H9 (cell line): Measurements from ENCODE around the gene ZAP70. TPM values are rescaled to one million over a fixed set of nuclear protein-coding genes. Genes with fewer than 3 reads are reported as not detected.

Source experiments
- DNase-seq: peaks from one replicate; pipeline ENCODE4 v3.0.0-alpha.2; 2017
- H2AFZ ChIP-seq: one replicate; pipeline ENCODE4 v1.6.1; 2013; ENCODE audit warnings: mild to moderate bottlenecking, low read length, control low read depth, moderate library complexity
- H2AK5ac ChIP-seq: 2 replicates; pipeline ENCODE4 v1.6.1; 2013; ENCODE audit warnings: low read length, control low read depth, mixed read lengths; ENCODE audit not compliant: insufficient read length
- H2BK120ac ChIP-seq: one replicate; pipeline ENCODE4 v1.6.1; 2013; ENCODE audit warnings: low read depth, mild to moderate bottlenecking, low read length, control low read depth, inconsistent platforms; ENCODE audit not compliant: poor library complexity, severe bottlenecking
- H2BK12ac ChIP-seq: 2 replicates; pipeline ENCODE4 v1.6.1; 2013; ENCODE audit warnings: low read length, control low read depth, mixed read lengths, low read depth; ENCODE audit not compliant: insufficient read length
- H2BK15ac ChIP-seq: 2 replicates; pipeline ENCODE4 v1.6.1; 2013; ENCODE audit warnings: low read depth, low read length, control low read depth
- H2BK20ac ChIP-seq: one replicate; pipeline ENCODE4 v1.6.1; 2013; ENCODE audit warnings: low read depth, mild to moderate bottlenecking, low read length, control low read depth, inconsistent platforms; ENCODE audit not compliant: poor library complexity, severe bottlenecking
- H2BK5ac ChIP-seq: 2 replicates; pipeline ENCODE4 v1.6.1; 2013; ENCODE audit warnings: low read length, control low read depth, mixed read lengths; ENCODE audit not compliant: insufficient read length
- H3K14ac ChIP-seq: 2 replicates; pipeline ENCODE4 v1.6.1; 2013; ENCODE audit warnings: low read length, control low read depth; ENCODE audit not compliant: insufficient read depth
- H3K18ac ChIP-seq: 2 replicates; pipeline ENCODE4 v1.6.1; 2013; ENCODE audit warnings: low read depth, mild to moderate bottlenecking, mixed read lengths, low read length, control low read depth; ENCODE audit not compliant: insufficient read length
- H3K23ac ChIP-seq: 2 replicates; pipeline ENCODE4 v1.6.1; 2013; ENCODE audit warnings: low read length, control low read depth, mixed read lengths, low read depth; ENCODE audit not compliant: insufficient read length
- H3K23me2 ChIP-seq: 2 replicates; pipeline ENCODE4 v1.6.1; 2013; ENCODE audit warnings: low read depth, mild to moderate bottlenecking, mixed read lengths, low read length, control low read depth; ENCODE audit not compliant: insufficient read length, poor library complexity, severe bottlenecking
- H3K27ac ChIP-seq: 2 replicates; pipeline ENCODE4 v1.5.1; 2013; ENCODE audit warnings: low read length, control low read depth, mixed read lengths, low read depth; ENCODE audit not compliant: insufficient read length
- H3K27me3 ChIP-seq: 2 replicates; pipeline ENCODE4 v1.6.1; 2013; ENCODE audit warnings: low read length, control low read depth, inconsistent platforms; ENCODE audit not compliant: insufficient read depth
- H3K4ac ChIP-seq: 2 replicates; pipeline ENCODE4 v1.6.1; 2013; ENCODE audit warnings: low read depth, mild to moderate bottlenecking, control low read depth, inconsistent platforms, low read length, moderate library complexity
- H3K4me1 ChIP-seq: 2 replicates; pipeline ENCODE4 v1.6.1; 2013; ENCODE audit warnings: low read length, control low read depth, inconsistent platforms; ENCODE audit not compliant: insufficient read depth
- H3K4me2 ChIP-seq: 2 replicates; pipeline ENCODE4 v1.6.1; 2013; ENCODE audit warnings: low read length, control low read depth, mixed read lengths; ENCODE audit not compliant: insufficient read length, insufficient read depth
- H3K56ac ChIP-seq: 2 replicates; pipeline ENCODE4 v1.6.1; 2013; ENCODE audit warnings: low read depth, mild to moderate bottlenecking, mixed read lengths, low read length, control low read depth; ENCODE audit not compliant: insufficient read length
- H3K79me1 ChIP-seq: 2 replicates; pipeline ENCODE4 v1.6.1; 2013; ENCODE audit warnings: low read depth, mild to moderate bottlenecking, moderate library complexity, low read length, control low read depth, inconsistent platforms; ENCODE audit not compliant: insufficient read depth, poor library complexity, severe bottlenecking
- H3K79me2 ChIP-seq: 2 replicates; pipeline ENCODE4 v1.6.1; 2013; ENCODE audit warnings: low read length, control low read depth, inconsistent platforms; ENCODE audit not compliant: insufficient read depth
- H3K9ac ChIP-seq: 2 replicates; pipeline ENCODE4 v1.6.1; 2013; ENCODE audit warnings: low read length, control low read depth, mixed read lengths; ENCODE audit not compliant: insufficient read length; ENCODE audit errors: extremely low read depth
- H3K9me3 ChIP-seq: one replicate; pipeline ENCODE4 v1.6.1; 2013; ENCODE audit warnings: low read depth, low read length, inconsistent platforms; ENCODE audit not compliant: control insufficient read depth
- H3T11ph ChIP-seq: one replicate; pipeline ENCODE4 v1.6.1; 2013; ENCODE audit warnings: mild to moderate bottlenecking, low read length, control low read depth, inconsistent platforms
- H4K20me1 ChIP-seq: one replicate; pipeline ENCODE4 v1.6.1; 2013; ENCODE audit not compliant: control insufficient read depth, insufficient read length, insufficient read depth
- H4K5ac ChIP-seq: 2 replicates; pipeline ENCODE4 v1.6.1; 2013; ENCODE audit warnings: low read depth, mild to moderate bottlenecking, mixed read lengths, low read length, control low read depth; ENCODE audit not compliant: insufficient read length
- H4K8ac ChIP-seq: replicated peaks from 2 replicates; pipeline ENCODE4 v1.6.1; 2013; ENCODE audit warnings: low read length, control low read depth, mixed read lengths, low read depth; ENCODE audit not compliant: insufficient read length
- H4K91ac ChIP-seq: 2 replicates; pipeline ENCODE4 v1.6.1; 2013; ENCODE audit warnings: low read depth, mild to moderate bottlenecking, moderate library complexity, mixed read lengths, low read length, control low read depth; ENCODE audit not compliant: insufficient read length
- H3K27ac Mint-ChIP-seq, 3 experiments: 2 replicates in 2 of 3; 3 replicates in 1 of 3; pipeline ENCODE4 v1.8.0; 2020 to 2021; ENCODE audit warnings: mixed read lengths in 3 of 3, mild to moderate bottlenecking in 1 of 3, moderate library complexity in 1 of 3
- H3K27me3 Mint-ChIP-seq: 2 replicates; pipeline ENCODE4 v1.8.0; 2021; ENCODE audit warnings: low read depth, mild to moderate bottlenecking, moderate library complexity, mixed read lengths
- H3K36me3 Mint-ChIP-seq, 3 experiments: 2 replicates in 2 of 3; 3 replicates in 1 of 3; pipeline ENCODE4 v1.8.0; 2020 to 2021; ENCODE audit warnings: low read depth in 3 of 3, mixed read lengths in 3 of 3; ENCODE audit not compliant: insufficient read depth in 1 of 3
- H3K4me1 Mint-ChIP-seq, 2 experiments: 2 replicates each; pipeline ENCODE4 v1.8.0; 2020; ENCODE audit warnings: mixed read lengths in 2 of 2
- H3K4me3 Mint-ChIP-seq, 2 experiments: 2 replicates in 1 of 2; 3 replicates in 1 of 2; pipeline ENCODE4 v1.8.0; 2020 to 2021; ENCODE audit warnings: mild to moderate bottlenecking in 2 of 2, mixed read lengths in 2 of 2, moderate library complexity in 1 of 2
- H3K9me3 Mint-ChIP-seq, 2 experiments: 2 replicates in 1 of 2; 3 replicates in 1 of 2; pipeline ENCODE4 v1.8.0; 2020; ENCODE audit warnings: mild to moderate bottlenecking in 2 of 2, mixed read lengths in 2 of 2, moderate library complexity in 1 of 2
- CTCF ChIP-seq: fragments of 200-600 bp; sonication (generic); conservative IDR thresholded peaks from 3 replicates; pipeline ENCODE4 v1.8.0; 2021; ENCODE audit warnings: antibody characterized with exemption, mild to moderate bottlenecking
- WGBS: extraction: QIAGEN DNeasy Blood & Tissue Kit; methylation state at CpG from one replicate; pipeline ENCODE4 v1.1.7; 2013; ENCODE audit warnings: missing lambda C conversion rate, low lambda C conversion rate, mixed read lengths; ENCODE audit not compliant: insufficient read length; ENCODE audit errors: extremely low coverage; 5-methylcytosine and 5-hydroxymethylcytosine counted together
- total RNA-seq: library from RNA; stranded (reverse); gene quantifications from 2 replicates; pipeline ENCODE4 v1.2.1, GENCODE V29; 2021

ZAP70 gene
- total RNA-seq, 1 experiment from 2014 or later, result 0.24 TPM

GRCh38 chr2:97733341-97734035 is 20.1 kb downstream of the ZAP70 start:
- Histone ChIP-seq H3K56ac (no peak overlapping the region), H2AFZ (no peak overlapping the region), H3K4ac (no peak overlapping the region), H3K79me2 (no peaks in the 10 kb centered on the region), H3K23me2 (no peaks in the 10 kb centered on the region), H3K79me1 (no peaks in the 10 kb centered on the region), H2BK20ac (no peak overlapping the region), H4K5ac (no peak overlapping the region), H3K27ac (no peak overlapping the region), H4K8ac (no peak overlapping the region), H2BK120ac (no peak overlapping the region), H2BK15ac (no peak overlapping the region), H3K23ac (no peak overlapping the region), H3K27me3 (no peaks in the 10 kb centered on the region), H2BK12ac (no peak overlapping the region), H3T11ph (no peak overlapping the region), H4K20me1 (no peaks in the 10 kb centered on the region), H4K91ac (no peak overlapping the region), H3K4me1 (no peaks in the 10 kb centered on the region), H3K9me3 (no peaks in the 10 kb centered on the region), H3K14ac (peak overlapping the region; percentile 33; the same call in 1 of the 2 replicates), H3K4me2 (no peak overlapping the region), H3K18ac (no peak overlapping the region), H2BK5ac (no peak overlapping the region), H2AK5ac (no peak overlapping the region), H3K9ac (no peak overlapping the region)
- peak overlapping the region in 1 of 3 experiments; percentile 82; a peak in 1 of 7 replicates for H3K27ac Mint-ChIP-seq
- H3K27me3 Mint-ChIP-seq, result peaks cover 2% of the 10 kb centered on the region; the same call in 1 of the 2 replicates
- H3K4me1 Mint-ChIP-seq, result no peaks in the 10 kb centered on the region
- peaks cover 0 to 2% (median 0%) of the 10 kb centered on the region in 3 experiments; a peak in 2 of 7 replicates for H3K36me3 Mint-ChIP-seq
- peaks cover 0 to 2% of the 10 kb centered on the region in 2 experiments; a peak in 3 of 5 replicates for H3K9me3 Mint-ChIP-seq
- no peak for DNase-seq
- H3K4me3 Mint-ChIP-seq, result no peak overlapping the region
- no peak for TF ChIP-seq CTCF
- WGBS, result no CpG with 5 or more reads among the region's 20 CpGs
